22Rv1 (cell line): ENCODE data around the gene MIPEP.

Experiments
- CTCF ChIP-seq: fragments of 450-650 bp; IDR thresholded peaks from 2 replicates; pipeline ENCODE4 v1.5.1; 2017; ENCODE audit warnings: mild to moderate bottlenecking
- ZFX ChIP-seq: fragments of 450-650 bp; IDR thresholded peaks from 2 replicates; pipeline ENCODE4 v1.6.1; 2017; ENCODE audit warnings: antibody characterized with exemption, borderline replicate concordance

- TF ChIP-seq CTCF (no peak), ZFX (no peak)
Observed at GRCh38 chr13:23751195-23751594, 138.0 kb downstream of the MIPEP start.
